ENCODE measurements around the gene NACC2. TPM values are rescaled to one million over a fixed set of nuclear protein-coding genes. Genes with fewer than 3 reads are reported as not detected.

NACC2 gene
- total and polyA plus RNA-seq, 2 of the 8 experiments (the other 6 are each of a cell fraction or from before 2014, with no cell fraction given) = 8.3 to 14.0 TPM

DNA sequence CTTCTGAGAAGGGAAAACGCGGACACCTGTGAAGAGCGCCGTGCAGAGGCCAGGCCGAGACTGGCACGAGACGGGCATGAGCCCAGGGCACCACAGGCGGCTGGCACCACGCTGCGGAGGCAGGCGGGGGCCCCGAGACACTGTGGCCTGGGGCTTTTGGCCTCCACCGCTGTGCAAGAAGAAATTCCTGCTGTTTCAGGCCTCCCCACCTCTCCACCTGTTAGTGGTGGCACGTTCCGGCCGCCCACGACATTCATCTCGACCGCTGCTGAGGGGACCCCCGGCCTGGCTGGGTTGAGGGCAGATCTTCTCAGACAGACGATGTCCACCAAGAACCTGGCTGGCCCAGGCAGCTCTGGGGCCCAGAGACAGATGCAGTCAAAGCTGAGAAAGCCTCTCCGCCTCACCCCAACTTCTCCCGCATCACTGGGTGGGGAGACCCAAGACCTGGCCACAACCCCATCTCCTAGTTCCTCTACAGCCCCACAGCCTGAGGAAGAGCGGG is 11.5 kb downstream of the NACC2 start:
- no peak for FAIRE-seq
- Histone ChIP-seq H3K79me1 (ENCODE audit: low read depth, low read length) (no peaks in the 10 kb centered on the region; the same call in 1 of the 2 replicates), H3K14ac (ENCODE audit: insufficient read length) (no peak overlapping the region), H3K18ac (ENCODE audit: extremely low read depth, low read length) (no peak overlapping the region), H2AK5ac (ENCODE audit: low read depth, low read length) (no peak overlapping the region), H4K8ac (ENCODE audit: extremely low read depth, insufficient read depth, low read length) (peak overlapping the region; percentile 5; the same call in 1 of the 2 replicates), H2BK5ac (ENCODE audit: low read depth, low read length) (no peak overlapping the region), H3K4me3 (ENCODE audit: extremely low read depth in 1 of 4, insufficient read depth in 2 of 4, low read depth in 3 of 4, low read length in 4 of 4) (no peak overlapping the region), H3K4me1 (replicated peaks in 1 of 4; ENCODE audit: control insufficient read depth in 3 of 4, insufficient read depth in 4 of 4, low read length in 3 of 4) (peaks cover 0 to 12% (median 6%) of the 10 kb centered on the region in 4 experiments; a peak in 4 of 7 replicates), H3K9me3 (ENCODE audit: insufficient read depth in 2 of 2, low read depth in 1 of 2, low read length in 1 of 2) (no peaks in the 10 kb centered on the region), H3K9ac (replicated peaks in 1 of 4; ENCODE audit: extremely low read depth in 1 of 4, low read depth in 3 of 4, low read length in 3 of 4) (no peak overlapping the region), H3K79me2 (ENCODE audit: control insufficient read depth in 1 of 2, insufficient read depth in 2 of 2, low read length in 2 of 2) (peaks cover 0 to 6% of the 10 kb centered on the region in 2 experiments; a peak in 2 of 4 replicates), H2BK20ac (ENCODE audit: low read length) (no peak overlapping the region), H2BK120ac (replicated peaks; ENCODE audit: low read depth, low read length) (no peak overlapping the region), H3K23ac (ENCODE audit: insufficient read length) (no peak overlapping the region), H4K91ac (replicated peaks; ENCODE audit: insufficient read length, low read length) (no peak overlapping the region), H3K27ac (ENCODE audit: low read depth, low read length) (no peak overlapping the region), H2AFZ (ENCODE audit: low read length) (no peak overlapping the region), H3K56ac (replicated peaks; ENCODE audit: insufficient read length, low read depth, low read length) (no peak overlapping the region), H3K4me2 (ENCODE audit: insufficient read depth in 1 of 2, low read depth in 2 of 2, low read length in 2 of 2) (no peak overlapping the region), H4K5ac (ENCODE audit: insufficient read length, low read depth, low read length) (no peak overlapping the region), H3K27me3 (replicated peaks in 1 of 4; ENCODE audit: control insufficient read depth in 3 of 4, extremely low read depth in 1 of 4, insufficient read depth in 3 of 4, low read length in 3 of 4) (no peaks in the 10 kb centered on the region), H3K36me3 (ENCODE audit: control insufficient read depth in 2 of 4, insufficient read depth in 4 of 4, low read length in 3 of 4) (no peaks in the 10 kb centered on the region), H3K23me2 (ENCODE audit: low read depth, low read length) (no peaks in the 10 kb centered on the region), H2BK12ac (ENCODE audit: low read depth, low read length) (no peak overlapping the region), H4K20me1 (replicated peaks in 1 of 2; ENCODE audit: control insufficient read depth in 1 of 2, insufficient read depth in 2 of 2, low read length in 2 of 2) (peaks cover 0 to 2% of the 10 kb centered on the region in 2 experiments), H2BK15ac (ENCODE audit: low read length) (no peak overlapping the region), H3K4ac (replicated peaks; ENCODE audit: insufficient read length, low read depth, low read length) (no peak overlapping the region)
- WGBS, 2 experiments (ENCODE audit: extremely low coverage in 1 of 2, insufficient coverage in 1 of 2, insufficient read length in 1 of 2, insufficient replicate concordance in 2 of 2, low coverage in 1 of 2, low lambda C conversion rate in 2 of 2, missing lambda C conversion rate in 1 of 2) = 96% methylated on average over 20 of the region's 24 CpGs; no CpG with 5 or more reads in 1 of the 2 experiments
- DNase-seq (ENCODE audit: low read depth in 1 of 2, low spot score in 2 of 2) = no peak
- TF ChIP-seq CHD1 (IDR thresholded peaks at IDR 0.05; ENCODE audit: low read depth, low read length) (no peak), SAP30 (IDR thresholded peaks at IDR 0.05; ENCODE audit: insufficient read depth, insufficient replicate concordance, low read length) (no peak), HDAC2 (IDR thresholded peaks at IDR 0.05; ENCODE audit: borderline replicate concordance in 1 of 2, low read depth in 2 of 2, low read length in 2 of 2) (no peak), NANOG (IDR thresholded peaks at IDR 0.05; ENCODE audit: insufficient read depth, low read depth, low read length, poor library complexity, severe bottlenecking) (no peak), EZH2 (IDR thresholded peaks at IDR 0.05; ENCODE audit: low read depth, low read length, severe bottlenecking) (no peak), RBBP5 (IDR thresholded peaks at IDR 0.05; ENCODE audit: borderline replicate concordance, low read depth, low read length) (no peak)
- TF ChIP-seq, protein P1, sequence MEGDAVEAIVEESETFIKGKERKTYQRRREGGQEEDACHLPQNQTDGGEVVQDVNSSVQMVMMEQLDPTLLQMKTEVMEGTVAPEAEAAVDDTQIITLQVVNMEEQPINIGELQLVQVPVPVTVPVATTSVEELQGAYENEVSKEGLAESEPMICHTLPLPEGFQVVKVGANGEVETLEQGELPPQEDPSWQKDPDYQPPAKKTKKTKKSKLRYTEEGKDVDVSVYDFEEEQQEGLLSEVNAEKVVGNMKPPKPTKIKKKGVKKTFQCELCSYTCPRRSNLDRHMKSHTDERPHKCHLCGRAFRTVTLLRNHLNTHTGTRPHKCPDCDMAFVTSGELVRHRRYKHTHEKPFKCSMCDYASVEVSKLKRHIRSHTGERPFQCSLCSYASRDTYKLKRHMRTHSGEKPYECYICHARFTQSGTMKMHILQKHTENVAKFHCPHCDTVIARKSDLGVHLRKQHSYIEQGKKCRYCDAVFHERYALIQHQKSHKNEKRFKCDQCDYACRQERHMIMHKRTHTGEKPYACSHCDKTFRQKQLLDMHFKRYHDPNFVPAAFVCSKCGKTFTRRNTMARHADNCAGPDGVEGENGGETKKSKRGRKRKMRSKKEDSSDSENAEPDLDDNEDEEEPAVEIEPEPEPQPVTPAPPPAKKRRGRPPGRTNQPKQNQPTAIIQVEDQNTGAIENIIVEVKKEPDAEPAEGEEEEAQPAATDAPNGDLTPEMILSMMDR (IDR thresholded peaks at IDR 0.05; ENCODE audit: control extremely low read depth in 1 of 3, insufficient read depth in 1 of 3, low read depth in 1 of 3, low read length in 3 of 3) = no peak
- ChIA-PET CTCF (ENCODE audit: partially characterized antibody) (interaction anchor here (0.7 to 2.4 kb wide), 5 partner anchors 8 to 286 kb away, joined by 3 to 12 read pairs (median 3); no protein-coding TSS in a partner anchor), POLR2A (ENCODE audit: partially characterized antibody) (interaction anchor here (2.3 kb wide), 1 partner anchor 11 kb away, joined by 6 read pairs; no protein-coding TSS in a partner anchor)
